Measurements from ENCODE around the gene SLCO2A1.

SLCO2A1 gene

GRCh38 chr3:133928903-133929607 is 100.7 kb downstream of the SLCO2A1 start:
- no peak for DNase-seq

- DNase-seq: no peak
These were observed 101.4 kb downstream of the SLCO2A1 start for GRCh38 chr3:133928136-133928893.

GRCh38 chr3:133927540-133928066 is 102.1 kb downstream of the SLCO2A1 start:
- DNase-seq: no peak

DNA sequence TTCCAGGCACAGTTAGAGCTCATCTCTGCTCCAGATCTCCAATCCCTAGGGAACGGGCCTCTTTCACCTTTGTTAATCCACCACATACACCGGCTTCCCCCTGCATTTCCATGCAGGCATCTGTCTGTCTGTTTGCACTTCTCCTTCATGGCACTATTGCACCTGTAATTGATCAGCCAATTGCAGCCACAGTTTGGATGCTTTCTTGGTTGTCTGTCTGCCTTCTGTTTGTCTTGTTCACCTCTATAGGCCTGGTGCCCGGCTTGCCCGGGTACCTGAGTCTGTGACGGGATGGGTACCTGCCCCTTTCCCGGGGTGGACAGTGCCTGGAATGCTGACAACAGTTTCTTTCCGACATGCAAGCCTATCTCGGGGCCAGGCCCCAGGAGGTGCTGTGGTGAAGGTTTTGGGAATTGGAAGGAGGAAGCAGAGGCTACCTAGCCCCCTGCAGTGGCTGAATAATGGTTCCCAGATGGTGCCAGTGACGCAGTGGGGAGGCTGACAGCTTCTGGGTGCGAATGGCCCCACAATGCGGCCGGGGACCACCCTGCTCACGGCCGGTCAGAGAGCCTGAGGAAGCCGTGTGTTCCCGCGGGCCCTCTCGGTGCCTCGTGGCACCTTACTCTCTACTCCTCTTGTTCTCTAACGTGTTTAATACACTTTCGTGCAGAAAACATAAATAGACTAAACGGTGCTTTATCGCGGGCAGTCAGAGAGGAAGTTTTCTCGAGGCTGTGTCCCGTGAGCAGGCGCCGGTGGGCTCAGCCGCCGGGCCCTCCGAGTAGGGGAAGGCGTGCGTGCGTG is 102.8 kb downstream of the SLCO2A1 start:
- DNase-seq: no peak

DNA sequence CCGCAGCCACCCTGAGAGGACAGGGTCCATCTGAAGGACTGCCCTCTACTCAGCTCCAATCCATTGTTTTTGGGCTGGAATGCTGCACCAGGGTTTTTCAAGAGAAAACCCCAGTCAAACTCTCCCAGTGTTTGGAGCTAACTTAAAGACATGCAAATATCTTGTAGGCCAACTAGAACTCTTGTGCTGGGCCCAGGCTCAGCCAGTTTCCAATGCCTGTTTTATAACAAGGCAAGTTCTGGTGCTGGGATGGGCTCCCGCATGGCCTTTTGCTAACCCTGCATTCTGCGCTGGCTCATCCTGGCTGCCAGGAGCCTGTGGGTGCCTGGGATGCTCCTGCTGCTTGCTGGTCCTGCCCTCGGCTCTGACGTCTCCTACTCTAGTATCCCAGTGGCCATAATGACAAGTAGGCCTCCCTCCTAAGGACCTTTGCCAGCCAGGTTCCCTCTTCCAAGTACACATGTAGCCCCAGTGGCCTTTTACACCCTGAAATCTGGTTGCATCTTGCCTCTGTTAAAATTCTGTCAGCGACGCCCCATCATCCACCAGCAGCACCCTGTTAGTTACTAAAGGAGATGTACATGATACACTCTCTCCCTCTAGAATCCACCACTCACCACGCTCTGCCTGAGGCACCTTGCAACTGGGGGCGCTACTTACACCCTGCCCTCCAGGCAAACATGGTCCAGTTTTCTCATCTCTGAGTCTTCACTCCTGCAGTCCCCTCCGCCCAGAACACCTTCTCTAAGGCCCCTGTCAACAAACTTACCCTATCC is 103.6 kb downstream of the SLCO2A1 start:
- no peak for DNase-seq

DNA sequence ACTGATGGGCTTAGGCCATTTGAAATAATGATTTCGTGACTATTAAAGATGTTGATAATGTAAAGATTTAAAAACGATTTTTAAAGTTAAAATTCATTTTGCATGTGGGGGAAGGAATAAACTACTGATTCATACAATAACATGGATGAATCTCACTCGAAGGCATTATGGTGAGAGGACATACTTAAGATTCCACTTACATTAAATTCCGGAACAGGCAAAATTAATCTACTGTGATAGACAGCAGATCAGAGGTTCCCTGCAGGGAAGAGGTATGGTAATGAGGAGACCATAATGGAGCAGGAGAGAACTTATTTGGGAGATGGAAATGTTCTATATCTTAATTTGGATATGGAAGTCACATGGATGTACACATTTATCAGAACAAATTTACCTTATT is 105.7 kb downstream of the SLCO2A1 start:
- no peak for DNase-seq

- no peak for DNase-seq
These were observed 108.1 kb downstream of the SLCO2A1 start for GRCh38 chr3:133921592-133921991.

- DNase-seq: no peak
These were observed 112.6 kb downstream of the SLCO2A1 start for GRCh38 chr3:133917144-133917543.

- no peak for DNase-seq
These were observed 113.8 kb downstream of the SLCO2A1 start for GRCh38 chr3:133915685-133916658.

DNA sequence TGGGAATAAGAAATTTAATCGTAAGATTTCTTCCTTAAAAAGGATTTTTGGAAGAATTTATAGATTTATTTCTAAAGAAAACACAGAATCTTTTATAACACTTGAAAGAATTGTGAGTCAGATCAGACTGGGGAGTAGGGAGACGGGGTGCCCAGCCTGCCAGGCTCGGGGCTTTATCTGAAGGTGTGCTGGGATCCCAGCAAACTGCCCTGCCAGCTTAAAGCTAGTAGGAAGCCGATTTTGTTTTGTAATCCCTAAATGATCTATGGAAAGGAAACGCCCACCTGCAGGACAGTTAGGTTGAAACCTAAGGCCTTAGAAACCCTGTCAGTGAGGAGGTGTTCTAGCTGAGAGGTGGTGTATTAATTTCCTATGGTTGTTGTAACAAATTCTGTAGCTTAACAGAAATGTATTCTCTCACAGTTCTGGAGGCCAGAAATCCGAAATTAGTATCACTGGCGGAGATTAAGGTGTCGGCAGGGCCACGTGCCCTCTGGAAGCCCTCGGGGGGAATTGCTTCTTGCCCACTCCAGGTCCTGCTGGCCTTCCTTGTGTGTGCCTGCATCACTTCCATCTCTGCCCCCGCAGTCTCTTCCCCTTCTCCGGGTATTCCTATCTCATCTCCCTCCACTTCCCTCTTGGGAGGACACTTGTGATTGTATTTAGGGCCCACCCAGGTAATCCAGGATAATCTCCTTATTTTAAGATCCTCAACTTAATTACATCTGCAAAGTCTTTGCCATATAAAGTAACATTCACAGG is 114.7 kb downstream of the SLCO2A1 start:
- DNase-seq: no peak

GRCh38 chr3:133910422-133910821 is 119.3 kb downstream of the SLCO2A1 start:
- DNase-seq: no peak

- DNase-seq: no peak
These were observed 124.3 kb downstream of the SLCO2A1 start for GRCh38 chr3:133905376-133905775.

- DNase-seq: no peak
These were observed 127.9 kb downstream of the SLCO2A1 start for GRCh38 chr3:133901847-133902246.

DNA sequence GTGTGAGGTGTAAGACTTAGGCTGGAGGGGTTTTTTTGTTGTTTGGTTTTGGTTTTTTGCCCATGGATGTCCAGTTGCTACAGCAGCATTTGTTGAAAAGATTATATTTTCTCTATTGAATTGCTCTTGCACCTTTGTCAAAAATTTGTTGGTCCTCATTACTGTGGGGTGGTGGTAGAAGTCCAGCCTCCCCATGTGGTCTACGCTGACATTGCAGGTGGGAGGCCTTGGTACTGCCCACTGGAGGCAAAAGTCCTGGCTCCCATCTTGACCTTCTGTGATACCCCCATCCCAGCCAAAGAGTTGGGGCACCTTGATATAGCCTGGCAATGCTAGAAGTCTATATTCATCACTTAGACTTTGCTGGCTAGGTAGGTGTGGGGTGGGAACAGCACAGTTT is 128.6 kb downstream of the SLCO2A1 start:
- no peak for DNase-seq

GRCh38 chr3:133899311-133899710 is 130.4 kb downstream of the SLCO2A1 start:
- no peak for DNase-seq

GRCh38 chr3:133897547-133897946 is 132.2 kb downstream of the SLCO2A1 start:
- DNase-seq: no peak

DNA sequence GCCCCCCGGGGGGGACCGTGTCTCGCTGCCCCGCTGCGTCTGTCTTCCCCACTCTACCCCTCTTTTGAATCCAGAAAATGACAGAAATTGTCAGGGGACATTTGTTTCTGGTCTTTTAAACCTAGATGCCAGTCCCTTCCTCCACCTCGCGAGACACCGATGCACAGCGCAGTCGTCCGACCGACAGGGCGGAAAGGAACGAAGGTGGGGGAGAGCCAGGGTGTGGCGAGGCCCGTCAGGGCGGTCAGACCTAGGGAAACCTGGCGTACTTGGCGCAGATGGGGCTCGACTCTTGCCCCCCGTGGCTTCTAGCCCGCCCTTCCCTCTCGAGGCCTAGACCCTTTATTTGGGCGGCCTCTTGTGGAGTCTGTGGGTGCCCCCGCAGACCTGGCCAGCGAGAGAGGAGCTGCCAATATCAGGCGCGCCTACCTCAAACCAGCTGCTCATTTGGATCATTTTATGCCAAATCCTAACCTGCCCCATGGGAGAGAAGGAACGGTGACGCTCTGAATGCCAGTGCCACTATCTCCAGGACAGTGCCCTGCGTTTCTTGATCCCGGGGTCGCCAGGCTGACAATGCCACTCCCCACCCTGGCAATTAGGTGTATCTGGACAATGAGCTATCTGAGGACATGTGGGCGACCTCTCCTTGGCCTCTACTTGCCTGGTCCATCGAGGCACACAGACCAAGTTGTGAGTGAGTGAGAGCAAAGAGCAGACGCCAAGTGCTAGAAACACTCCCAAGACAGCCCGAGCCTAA is 133.5 kb downstream of the SLCO2A1 start:
- DNase-seq: no peak

GRCh38 chr3:133895208-133896001 is 134.3 kb downstream of the SLCO2A1 start, which contains the start of gene RAB6B:
Gene RAB6B, minus strand, starts transcription at chr3:133895882. Its CDS starts 416 bp downstream, at chr3:133895466.
- no peak for DNase-seq

All from NCI-H187 (cell line).